KMS-11 (cell line): ENCODE results near the gene OSBPL1A.

Source experiments
- H2AFZ ChIP-seq: fragments of 200-600 bp; sonication (generic); 2 replicates; pipeline ENCODE4 v1.6.1; 2016; ENCODE audit warnings: antibody characterized with exemption, mixed run types, low read depth
- H3K27ac ChIP-seq: fragments of 200-600 bp; sonication (generic); 2 replicates; pipeline ENCODE4 v1.6.1; 2016; ENCODE audit warnings: mild to moderate bottlenecking, mixed run types
- H3K27me3 ChIP-seq: fragments of 200-600 bp; sonication (generic); 2 replicates; pipeline ENCODE4 v1.6.1; 2017; ENCODE audit warnings: mild to moderate bottlenecking, low read depth, mixed run types, moderate library complexity; ENCODE audit not compliant: insufficient read depth
- H3K36me3 ChIP-seq: fragments of 200-600 bp; sonication (generic); 2 replicates; pipeline ENCODE4 v1.6.1; 2017; ENCODE audit warnings: mild to moderate bottlenecking, mixed run types; ENCODE audit not compliant: insufficient read depth
- H3K4me1 ChIP-seq: fragments of 200-600 bp; sonication (generic); 2 replicates; pipeline ENCODE4 v1.6.1; 2016; ENCODE audit warnings: mild to moderate bottlenecking, low read depth, mixed run types; ENCODE audit not compliant: poor library complexity, severe bottlenecking
- H3K4me2 ChIP-seq: fragments of 200-600 bp; sonication (generic); 2 replicates; pipeline ENCODE4 v1.7.0; 2016; ENCODE audit warnings: mild to moderate bottlenecking, mixed run types
- H3K4me3 ChIP-seq: fragments of 200-600 bp; sonication (generic); IDR thresholded peaks from 2 replicates; pipeline ENCODE4 v1.6.1; 2017; ENCODE audit warnings: low read depth, low read length, mixed read lengths; ENCODE audit not compliant: insufficient read depth
- H3K79me2 ChIP-seq: fragments of 200-600 bp; sonication (generic); 2 replicates; pipeline ENCODE4 v1.6.1; 2016; ENCODE audit warnings: low read depth, mixed run types; ENCODE audit not compliant: insufficient read depth
- H3K9ac ChIP-seq: fragments of 200-600 bp; sonication (generic); 2 replicates; pipeline ENCODE4 v1.6.1; 2016; ENCODE audit warnings: mild to moderate bottlenecking, mixed run types
- H4K20me1 ChIP-seq: fragments of 200-600 bp; sonication (generic); 2 replicates; pipeline ENCODE4 v1.6.1; 2016; ENCODE audit warnings: mild to moderate bottlenecking, mixed run types; ENCODE audit not compliant: insufficient read depth
- TF ChIP-seq, protein P1 (sequence below): fragments of 200-600 bp; sonication (generic); conservative IDR thresholded peaks from 2 replicates; pipeline ENCODE4 v1.6.1; 2017; ENCODE audit warnings: low read depth, mild to moderate bottlenecking, antibody characterized with exemption, low read length, moderate library complexity, mixed read lengths

OSBPL1A gene

DNA sequence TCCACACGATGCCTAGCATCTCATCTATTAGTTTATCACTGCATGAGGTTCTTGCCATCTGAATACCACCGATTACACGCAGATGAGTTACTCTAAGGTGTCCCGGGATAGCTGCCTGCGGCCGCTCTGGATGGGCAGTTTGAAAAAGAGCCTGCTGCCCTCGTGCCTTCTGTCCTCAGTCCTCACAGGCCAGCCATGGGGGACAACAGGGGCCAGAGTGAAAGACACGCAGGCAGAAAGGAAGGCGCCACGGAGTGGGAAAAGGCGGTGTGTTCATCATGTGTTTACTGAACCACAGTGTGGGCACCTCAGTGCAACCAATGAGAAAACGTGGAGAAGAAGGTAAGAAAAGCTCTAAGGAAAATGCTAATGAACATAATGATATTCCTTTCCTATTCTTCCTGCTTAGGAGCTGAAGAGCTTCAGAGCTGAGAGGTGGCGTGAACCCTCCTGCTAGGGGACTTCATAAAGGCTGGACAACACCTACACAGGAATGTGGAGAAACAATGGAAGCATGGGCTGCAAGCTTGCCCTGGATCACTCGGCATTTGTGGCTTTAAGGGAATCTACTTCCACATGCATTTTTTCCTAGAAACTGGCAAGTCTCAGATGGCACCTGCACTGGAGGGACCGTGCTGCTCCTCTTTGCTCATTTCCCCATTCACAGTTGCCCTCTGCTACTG is 207.8 kb downstream of the OSBPL1A start:
- H3K4me1 ChIP-seq: peaks cover 30% of the 10 kb centered on the region

DNA sequence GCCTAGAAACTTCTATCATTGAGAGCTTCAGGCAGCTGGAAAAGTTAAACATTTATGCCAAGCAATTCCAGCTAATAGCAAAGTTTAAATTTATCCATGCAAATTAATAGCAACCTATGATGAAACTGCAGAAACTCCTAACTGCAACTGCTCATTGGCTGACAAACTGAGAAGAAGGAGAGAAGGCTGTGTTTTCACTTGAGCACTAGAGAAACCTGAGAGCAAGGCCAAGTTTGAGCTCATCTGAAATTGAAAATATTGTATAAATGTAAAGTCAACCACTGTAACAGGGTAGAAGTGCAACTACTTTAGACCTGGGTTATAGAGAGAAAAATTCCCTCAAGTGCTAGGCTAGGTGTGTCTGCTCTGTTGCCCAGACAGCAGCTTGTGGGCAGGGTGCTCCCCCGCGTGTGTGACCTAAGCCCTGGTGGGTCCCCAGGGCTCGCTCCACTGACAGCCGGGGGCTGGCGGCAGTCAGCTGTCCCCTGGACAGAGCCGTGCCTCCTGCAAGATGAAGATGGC is 208.6 kb downstream of the OSBPL1A start:
- H3K9ac ChIP-seq: no peak overlapping the region
- no peaks in the 10 kb centered on the region for H4K20me1 ChIP-seq
- no peaks in the 10 kb centered on the region for H3K36me3 ChIP-seq
- H3K27ac ChIP-seq: no peak overlapping the region
- TF ChIP-seq, protein P1, sequence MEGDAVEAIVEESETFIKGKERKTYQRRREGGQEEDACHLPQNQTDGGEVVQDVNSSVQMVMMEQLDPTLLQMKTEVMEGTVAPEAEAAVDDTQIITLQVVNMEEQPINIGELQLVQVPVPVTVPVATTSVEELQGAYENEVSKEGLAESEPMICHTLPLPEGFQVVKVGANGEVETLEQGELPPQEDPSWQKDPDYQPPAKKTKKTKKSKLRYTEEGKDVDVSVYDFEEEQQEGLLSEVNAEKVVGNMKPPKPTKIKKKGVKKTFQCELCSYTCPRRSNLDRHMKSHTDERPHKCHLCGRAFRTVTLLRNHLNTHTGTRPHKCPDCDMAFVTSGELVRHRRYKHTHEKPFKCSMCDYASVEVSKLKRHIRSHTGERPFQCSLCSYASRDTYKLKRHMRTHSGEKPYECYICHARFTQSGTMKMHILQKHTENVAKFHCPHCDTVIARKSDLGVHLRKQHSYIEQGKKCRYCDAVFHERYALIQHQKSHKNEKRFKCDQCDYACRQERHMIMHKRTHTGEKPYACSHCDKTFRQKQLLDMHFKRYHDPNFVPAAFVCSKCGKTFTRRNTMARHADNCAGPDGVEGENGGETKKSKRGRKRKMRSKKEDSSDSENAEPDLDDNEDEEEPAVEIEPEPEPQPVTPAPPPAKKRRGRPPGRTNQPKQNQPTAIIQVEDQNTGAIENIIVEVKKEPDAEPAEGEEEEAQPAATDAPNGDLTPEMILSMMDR: no peak
- H2AFZ ChIP-seq: no peak overlapping the region
- no peaks in the 10 kb centered on the region for H3K79me2 ChIP-seq
- H3K27me3 ChIP-seq: no peaks in the 10 kb centered on the region
- H3K4me2 ChIP-seq: peak overlapping the region; percentile 42
- H3K4me1 ChIP-seq: peaks cover 24% of the 10 kb centered on the region
- H3K4me3 ChIP-seq: no peak overlapping the region

More for the DNA sequence above, 207.8 kb downstream of the OSBPL1A start:
- Histone ChIP-seq H3K4me3 (no peak overlapping the region), H3K79me2 (no peaks in the 10 kb centered on the region), H4K20me1 (no peaks in the 10 kb centered on the region), H3K9ac (no peak overlapping the region), H3K4me2 (no peak overlapping the region; the same call in 1 of the 2 replicates), H3K27me3 (no peaks in the 10 kb centered on the region), H2AFZ (no peak overlapping the region), H3K36me3 (no peaks in the 10 kb centered on the region), H3K27ac (no peak overlapping the region)
- TF ChIP-seq, protein P1: no peak

DNA sequence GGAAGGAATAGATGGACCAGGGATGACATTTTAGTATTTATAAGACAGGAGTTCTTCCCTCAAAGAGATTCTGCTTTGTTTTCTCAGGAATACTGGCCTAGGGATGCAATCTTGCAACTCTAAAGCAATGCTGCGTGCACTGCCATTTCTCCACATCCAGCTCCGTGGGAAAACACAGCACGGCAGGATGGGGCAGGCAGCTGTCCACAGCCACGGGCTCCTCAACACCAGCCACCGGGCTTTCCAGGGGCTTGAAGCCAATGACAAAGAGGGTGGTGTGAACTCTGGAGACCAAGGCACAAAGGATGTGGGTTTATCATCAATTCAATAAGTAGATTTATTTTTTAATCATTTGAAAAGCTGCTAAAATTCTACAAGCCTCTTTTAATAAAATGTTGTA is 209.5 kb downstream of the OSBPL1A start:
- H3K4me2 ChIP-seq: peak overlapping the region; percentile 42; the same call in 1 of the 2 replicates
- TF ChIP-seq, protein P1: no peak
- H3K79me2 ChIP-seq: no peaks in the 10 kb centered on the region
- no peaks in the 10 kb centered on the region for H3K36me3 ChIP-seq
- no peak overlapping the region for H2AFZ ChIP-seq
- H3K27ac ChIP-seq: no peak overlapping the region
- H4K20me1 ChIP-seq: no peaks in the 10 kb centered on the region
- H3K27me3 ChIP-seq: no peaks in the 10 kb centered on the region
- no peak overlapping the region for H3K4me3 ChIP-seq
- H3K4me1 ChIP-seq: peaks cover 20% of the 10 kb centered on the region
- H3K9ac ChIP-seq: no peak overlapping the region

DNA sequence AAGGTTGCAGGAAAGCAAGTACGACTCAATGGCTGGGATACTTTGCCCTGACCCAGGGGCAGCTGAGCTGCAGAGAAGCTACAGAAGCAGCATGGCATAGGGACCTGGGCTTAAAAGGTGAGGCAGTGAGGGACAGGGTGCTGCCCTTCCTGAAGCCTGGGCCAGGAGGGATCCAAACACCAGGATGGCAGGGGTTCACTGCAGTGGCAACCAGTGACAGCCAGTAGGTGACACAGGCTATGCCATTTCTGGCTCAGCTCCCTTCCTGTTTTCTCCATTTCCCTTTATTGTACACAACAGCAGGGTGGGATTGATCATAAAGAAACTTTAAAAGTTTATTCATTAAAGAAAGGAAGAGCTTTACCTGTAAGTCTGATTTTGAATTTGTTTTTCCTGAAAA is 209.9 kb downstream of the OSBPL1A start:
- Histone ChIP-seq H2AFZ (no peak overlapping the region), H3K4me2 (peak overlapping the region; percentile 42; the same call in 1 of the 2 replicates), H3K36me3 (no peaks in the 10 kb centered on the region), H3K27me3 (no peaks in the 10 kb centered on the region), H3K9ac (no peak overlapping the region), H4K20me1 (no peaks in the 10 kb centered on the region), H3K4me3 (no peak overlapping the region), H3K4me1 (peaks cover 20% of the 10 kb centered on the region), H3K27ac (no peak overlapping the region), H3K79me2 (no peaks in the 10 kb centered on the region)
- TF ChIP-seq, protein P1: no peak
